Activated T-helper 17 cell treated with anti-CD3 and anti-CD28 coated beads, Interleukin-2, amount 50 U/mL, for 72 hours (primary cell): ENCODE data around the gene TTC12. TPM values are rescaled to one million over a fixed set of nuclear protein-coding genes. Genes with fewer than 3 reads are reported as not detected.

Experiments used
- ATAC-seq: fragments of 150-1000 bp; cut with Tn5 transposase; replicated peaks from 2 replicates; pipeline ENCODE4 v1.10.0; 2021; ENCODE audit warnings: mild to moderate bottlenecking, moderate library complexity
- H3K27ac Mint-ChIP-seq: one replicate; pipeline ENCODE4 v1.8.0; 2022; ENCODE audit warnings: mixed read lengths
- H3K27me3 Mint-ChIP-seq: one replicate; pipeline ENCODE4 v1.8.0; 2022; ENCODE audit warnings: mixed read lengths
- H3K36me3 Mint-ChIP-seq: one replicate; pipeline ENCODE4 v1.8.0; 2022; ENCODE audit warnings: low read depth, mild to moderate bottlenecking, mixed read lengths
- H3K4me1 Mint-ChIP-seq: one replicate; pipeline ENCODE4 v1.8.0; 2022; ENCODE audit warnings: mixed read lengths
- H3K4me3 Mint-ChIP-seq: one replicate; pipeline ENCODE4 v1.8.0; 2022; ENCODE audit warnings: mild to moderate bottlenecking, mixed read lengths
- H3K9me3 Mint-ChIP-seq: one replicate; pipeline ENCODE4 v1.8.0; 2022; ENCODE audit warnings: mixed read lengths
- total RNA-seq, 2 donors: library from RNA; stranded (reverse); gene quantifications; one replicate each; pipeline ENCODE4 v1.2.3, GENCODE V29; 2022

Gene TTC12
- total RNA-seq, 2 donors from 2014 or later, result 8.5 to 9.8 TPM

DNA sequence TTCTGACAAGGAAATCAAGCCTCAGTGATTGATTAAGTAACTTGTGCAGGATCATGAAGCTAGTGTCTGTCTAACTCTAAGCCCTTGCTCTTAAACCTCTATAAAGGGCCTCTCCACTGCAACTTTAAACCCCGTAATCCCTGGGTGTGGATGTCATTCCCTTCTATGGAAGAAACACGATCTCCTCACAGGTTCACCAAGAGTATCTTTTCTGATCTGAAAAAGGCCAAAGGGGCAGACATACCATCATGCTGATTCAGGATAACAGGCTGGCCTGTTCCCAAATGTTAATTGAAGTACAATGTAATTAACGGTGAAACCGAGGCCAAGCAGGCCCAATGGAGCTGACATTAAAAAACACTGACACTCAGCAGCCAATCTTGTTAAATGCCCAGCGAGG is 17.1 kb downstream of the TTC12 start:
- H3K27me3 Mint-ChIP-seq, result no peaks in the 10 kb centered on the region
- H3K27ac Mint-ChIP-seq, result no peak overlapping the region
- peaks cover 95% of the 10 kb centered on the region for H3K36me3 Mint-ChIP-seq
- no peak overlapping the region for H3K4me3 Mint-ChIP-seq
- no peaks in the 10 kb centered on the region for H3K9me3 Mint-ChIP-seq
- H3K4me1 Mint-ChIP-seq, result no peaks in the 10 kb centered on the region
- no peak for ATAC-seq

DNA sequence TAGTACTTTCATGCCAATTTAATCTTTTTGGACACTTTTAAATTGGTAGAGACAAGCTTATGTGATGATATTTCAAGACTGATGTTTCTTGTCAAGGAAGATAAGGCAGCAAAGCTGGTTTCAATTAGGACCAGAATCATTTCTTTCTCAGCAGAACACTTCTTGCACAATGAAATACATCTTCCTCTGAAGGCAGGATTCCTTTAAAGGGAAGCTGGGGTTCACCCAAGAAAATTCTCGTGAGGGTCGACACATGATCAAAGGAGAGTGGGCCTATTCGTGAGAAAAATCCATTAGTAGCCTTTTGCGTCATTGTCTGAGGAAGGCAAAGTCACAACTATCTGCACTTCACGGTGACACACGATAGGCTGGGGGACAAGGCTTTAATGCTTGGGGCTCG is 17.6 kb downstream of the TTC12 start:
- H3K4me1 Mint-ChIP-seq, result no peaks in the 10 kb centered on the region
- H3K27ac Mint-ChIP-seq, result no peak overlapping the region
- H3K36me3 Mint-ChIP-seq, result peaks cover 97% of the 10 kb centered on the region
- H3K4me3 Mint-ChIP-seq, result no peak overlapping the region
- ATAC-seq, result no peak
- H3K27me3 Mint-ChIP-seq, result no peaks in the 10 kb centered on the region
- H3K9me3 Mint-ChIP-seq, result no peaks in the 10 kb centered on the region

DNA sequence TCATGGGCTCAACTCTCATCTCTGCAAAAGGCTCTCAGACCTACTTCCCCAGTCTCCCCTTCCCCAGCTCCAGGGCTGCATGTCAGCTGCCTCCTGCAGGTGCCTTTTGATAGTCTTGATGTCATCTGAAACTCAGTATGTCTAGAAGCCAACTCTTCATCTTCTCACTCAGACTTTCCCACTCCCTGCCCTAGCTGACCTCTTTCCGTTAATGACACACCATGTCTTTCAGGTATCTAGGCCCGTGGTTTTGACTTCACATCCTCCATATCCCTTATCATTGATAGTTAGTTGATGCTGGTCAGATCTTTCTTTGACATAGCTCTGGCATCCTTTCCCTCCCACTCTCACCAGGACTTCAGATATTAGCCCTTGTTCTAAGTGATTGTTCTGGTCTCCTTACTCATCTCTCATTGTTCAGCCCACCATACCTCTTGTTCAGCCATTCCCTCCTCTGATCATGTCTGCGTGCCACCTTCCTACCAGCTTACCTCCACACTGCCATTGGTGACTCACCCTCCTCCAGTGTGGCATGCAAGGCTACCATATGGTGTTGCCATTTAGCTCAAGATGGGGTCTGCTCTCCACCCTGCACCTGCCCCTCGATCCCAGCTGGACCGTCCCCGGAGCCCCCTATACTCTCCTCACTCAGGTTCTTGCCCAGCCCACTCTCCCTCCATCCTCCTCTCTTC is 18.4 kb downstream of the TTC12 start:
- no peaks in the 10 kb centered on the region for H3K27me3 Mint-ChIP-seq
- no peak overlapping the region for H3K4me3 Mint-ChIP-seq
- peak overlapping the region; percentile 15 for H3K27ac Mint-ChIP-seq
- peak; percentile 50 for ATAC-seq
- H3K4me1 Mint-ChIP-seq, result no peaks in the 10 kb centered on the region
- no peaks in the 10 kb centered on the region for H3K9me3 Mint-ChIP-seq
- H3K36me3 Mint-ChIP-seq, result peaks cover 97% of the 10 kb centered on the region

DNA sequence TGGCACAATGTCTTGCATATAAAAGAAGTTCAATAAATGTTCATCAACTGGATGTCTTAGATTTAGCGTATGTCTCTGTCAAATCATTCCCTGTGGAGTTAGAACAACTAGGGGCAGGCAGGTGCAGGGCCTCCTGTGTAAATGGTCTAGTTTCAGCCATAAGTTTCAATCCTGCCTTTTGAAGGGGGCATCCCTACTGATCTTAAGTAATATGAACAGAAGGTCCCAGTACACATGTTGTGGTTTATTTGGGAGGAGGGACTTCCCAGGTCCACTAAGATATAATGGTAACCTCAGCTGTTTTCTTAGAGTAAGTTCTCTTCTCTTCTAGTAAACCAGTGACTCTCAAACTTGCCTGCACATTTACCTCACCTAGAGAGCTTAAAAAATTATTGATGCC is 19.8 kb downstream of the TTC12 start:
- no peak for ATAC-seq
- Mint-ChIP-seq H3K4me3 (no peak overlapping the region), H3K4me1 (no peaks in the 10 kb centered on the region), H3K9me3 (no peaks in the 10 kb centered on the region), H3K27ac (no peak overlapping the region), H3K27me3 (no peaks in the 10 kb centered on the region), H3K36me3 (peaks cover 96% of the 10 kb centered on the region)

DNA sequence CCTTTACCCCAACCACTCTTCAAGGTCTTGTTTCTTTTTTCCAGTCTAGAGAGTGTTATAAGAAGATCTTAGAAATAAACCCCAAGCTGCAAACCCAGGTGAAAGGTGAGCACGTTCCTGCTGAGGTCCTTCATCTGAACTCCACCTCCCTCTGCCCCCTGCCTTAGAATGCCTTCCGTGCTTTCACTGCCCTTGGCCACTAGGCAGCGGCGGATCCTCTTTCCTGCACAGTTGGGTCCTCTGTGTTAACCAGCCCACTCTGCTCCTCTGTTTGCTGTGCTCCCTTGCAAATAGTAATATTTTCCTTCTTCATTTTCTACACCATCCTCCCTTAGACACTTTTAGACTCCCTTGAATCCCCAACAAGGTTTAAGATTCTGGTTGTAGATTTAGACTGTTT is 24.3 kb downstream of the TTC12 start:
- no peak overlapping the region for H3K4me3 Mint-ChIP-seq
- ATAC-seq, result no peak
- no peaks in the 10 kb centered on the region for H3K27me3 Mint-ChIP-seq
- no peak overlapping the region for H3K27ac Mint-ChIP-seq
- peaks cover 96% of the 10 kb centered on the region for H3K36me3 Mint-ChIP-seq
- no peaks in the 10 kb centered on the region for H3K9me3 Mint-ChIP-seq
- H3K4me1 Mint-ChIP-seq, result no peaks in the 10 kb centered on the region

DNA sequence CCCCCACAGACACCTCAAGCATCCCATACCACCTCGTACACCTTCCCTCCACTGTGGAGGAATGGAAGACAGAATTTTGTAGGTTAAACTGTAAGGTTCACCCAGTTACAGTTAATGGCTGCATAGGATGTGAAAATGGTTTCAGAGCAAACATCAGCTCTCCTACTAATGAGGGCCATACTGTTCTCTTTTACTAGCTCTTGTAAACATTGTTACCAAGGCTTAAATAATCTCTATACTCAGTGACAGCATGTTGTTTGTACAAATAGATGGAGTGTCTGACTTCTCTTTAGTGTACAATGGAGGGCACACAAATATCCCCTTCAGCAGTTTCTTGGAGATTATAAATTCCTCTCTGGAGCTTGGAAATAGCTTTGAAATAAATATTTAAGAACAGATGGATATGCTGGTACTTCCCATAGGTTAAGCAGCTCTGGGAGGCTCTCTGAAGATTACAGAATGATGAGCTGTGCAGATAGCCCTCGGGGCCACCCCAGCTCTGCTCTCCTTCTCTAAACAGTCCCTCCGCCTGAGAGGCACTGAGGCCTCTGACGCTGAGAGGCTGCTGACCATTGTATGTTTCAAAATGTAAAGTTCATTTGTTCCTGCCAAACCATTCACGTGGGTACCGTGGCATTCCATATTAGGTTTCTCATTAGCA is 25.7 kb downstream of the TTC12 start:
- Mint-ChIP-seq H3K36me3 (peaks cover 95% of the 10 kb centered on the region), H3K4me3 (no peak overlapping the region), H3K27me3 (no peaks in the 10 kb centered on the region), H3K27ac (no peak overlapping the region), H3K4me1 (no peaks in the 10 kb centered on the region), H3K9me3 (no peaks in the 10 kb centered on the region)
- no peak for ATAC-seq

DNA sequence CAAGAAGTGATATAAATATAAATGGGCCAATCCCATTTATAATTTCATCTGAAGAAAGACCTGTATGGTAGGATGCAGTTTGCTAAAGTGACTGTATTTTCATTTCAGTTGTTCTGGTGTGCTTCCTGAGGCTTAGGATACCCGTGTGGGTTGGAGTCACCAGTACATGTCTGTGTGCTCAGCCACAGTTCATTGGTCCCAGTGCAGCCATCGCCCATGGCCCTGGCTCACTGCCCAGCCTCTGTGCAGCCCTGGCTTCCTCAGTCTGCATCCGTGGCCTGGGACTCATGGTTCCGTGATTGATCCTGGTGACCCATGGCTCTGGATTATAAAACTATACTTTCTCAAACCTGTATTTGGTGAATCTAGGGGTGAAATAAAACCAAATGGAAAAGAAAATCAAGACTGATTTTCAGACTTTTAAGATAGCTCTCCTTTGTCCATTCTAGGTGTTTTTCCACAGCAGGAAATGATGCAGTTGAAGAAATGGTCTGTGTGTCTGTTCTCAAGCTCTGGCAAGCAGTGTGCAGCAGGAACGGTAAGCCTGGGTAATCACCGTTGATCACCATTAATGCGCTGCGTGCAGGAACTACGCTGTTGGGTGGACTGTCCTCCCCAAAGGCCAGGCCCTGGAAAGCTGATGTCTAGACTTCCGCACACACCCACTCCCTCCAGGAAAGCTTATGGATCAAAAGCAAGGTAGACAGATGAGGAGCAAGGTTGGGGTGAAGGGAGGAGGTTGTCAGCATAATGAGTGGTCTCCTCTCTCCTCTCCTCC is 27.2 kb downstream of the TTC12 start:
- ATAC-seq, result no peak
- H3K4me3 Mint-ChIP-seq, result no peak overlapping the region
- no peak overlapping the region for H3K27ac Mint-ChIP-seq
- no peaks in the 10 kb centered on the region for H3K4me1 Mint-ChIP-seq
- H3K36me3 Mint-ChIP-seq, result peaks cover 85% of the 10 kb centered on the region
- H3K27me3 Mint-ChIP-seq, result no peaks in the 10 kb centered on the region
- H3K9me3 Mint-ChIP-seq, result no peaks in the 10 kb centered on the region

DNA sequence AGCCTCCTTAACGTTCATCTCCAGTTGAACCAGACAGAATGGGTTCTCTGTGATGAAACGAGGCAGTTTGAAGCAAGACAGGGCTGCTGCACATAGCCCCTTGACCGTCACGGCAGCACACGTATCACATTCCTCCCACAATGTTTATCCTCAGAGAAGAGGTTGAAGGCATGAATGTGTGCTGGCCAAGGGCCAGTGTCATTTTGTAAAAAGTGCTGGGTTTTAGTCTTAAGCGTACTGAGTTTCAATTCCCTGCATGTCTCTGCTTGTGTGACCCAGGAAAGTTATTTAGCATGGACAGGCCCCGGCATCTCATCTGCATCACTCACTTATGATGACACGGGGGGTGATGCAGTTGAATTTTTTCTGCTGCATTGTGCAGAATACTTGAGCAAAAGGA is 31.6 kb downstream of the TTC12 start:
- Mint-ChIP-seq H3K27ac (no peak overlapping the region), H3K9me3 (no peaks in the 10 kb centered on the region), H3K4me3 (no peak overlapping the region), H3K36me3 (peaks cover 51% of the 10 kb centered on the region), H3K27me3 (no peaks in the 10 kb centered on the region), H3K4me1 (no peaks in the 10 kb centered on the region)
- ATAC-seq, result no peak

DNA sequence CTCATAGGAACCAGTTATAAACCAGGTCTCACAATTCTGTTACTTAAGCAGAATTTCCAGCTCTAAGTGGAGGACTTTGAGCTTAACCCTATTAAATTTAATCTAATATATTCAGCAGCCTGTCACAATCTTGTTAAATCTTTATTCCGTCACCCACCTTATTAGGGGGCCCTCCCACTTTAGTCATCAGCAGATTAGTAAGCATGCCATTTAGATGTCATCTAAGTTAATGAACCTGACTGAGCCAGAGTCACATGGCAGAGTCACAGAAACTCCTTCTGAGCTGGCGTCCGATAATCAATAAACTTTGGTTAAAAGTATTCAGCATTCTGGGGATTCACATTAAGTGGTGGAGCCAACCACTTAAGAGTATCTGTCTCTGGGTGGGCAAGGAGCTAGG is 35.1 kb downstream of the TTC12 start:
- Mint-ChIP-seq H3K4me3 (no peak overlapping the region), H3K36me3 (peaks cover 50% of the 10 kb centered on the region), H3K9me3 (no peaks in the 10 kb centered on the region), H3K27me3 (no peaks in the 10 kb centered on the region), H3K4me1 (peaks cover 5% of the 10 kb centered on the region), H3K27ac (no peak overlapping the region)
- ATAC-seq, result no peak

DNA sequence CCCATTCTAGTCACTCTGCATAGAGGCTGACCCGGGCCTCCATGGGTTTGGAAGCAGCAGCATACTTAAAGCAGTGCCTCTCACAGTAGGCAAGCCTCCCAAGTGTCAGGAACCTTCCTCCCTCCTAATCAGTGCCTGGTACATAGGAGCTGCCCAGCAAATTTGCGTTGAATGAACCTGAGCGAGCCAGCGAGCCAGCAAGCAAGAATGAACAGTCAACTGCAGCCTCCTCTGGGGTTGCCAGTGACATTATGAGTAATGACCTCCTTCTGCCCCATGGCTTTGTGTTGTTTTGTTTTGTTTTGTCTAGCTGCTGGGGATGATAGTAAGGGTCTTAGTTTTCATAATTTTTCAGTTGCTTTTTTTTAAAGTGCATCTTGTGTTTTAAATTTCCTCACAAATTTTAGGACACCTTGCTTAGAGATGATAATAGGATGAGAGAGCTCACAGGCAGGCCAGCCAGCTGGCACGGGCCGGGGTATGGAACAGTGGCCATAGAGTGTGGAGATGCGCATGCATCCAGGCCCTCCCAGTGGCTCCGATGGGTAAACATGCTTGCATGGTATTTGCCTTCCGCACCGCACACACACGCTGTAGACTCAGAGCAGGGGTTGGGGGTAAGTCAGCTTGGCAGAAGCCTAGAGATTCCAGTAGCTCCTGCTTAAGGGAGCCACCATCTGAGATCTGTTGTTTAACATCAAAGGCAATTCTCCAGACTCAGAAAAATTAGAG is 36.1 kb downstream of the TTC12 start:
- peaks cover 5% of the 10 kb centered on the region for H3K4me1 Mint-ChIP-seq
- peaks cover 54% of the 10 kb centered on the region for H3K36me3 Mint-ChIP-seq
- H3K27me3 Mint-ChIP-seq, result no peaks in the 10 kb centered on the region

DNA sequence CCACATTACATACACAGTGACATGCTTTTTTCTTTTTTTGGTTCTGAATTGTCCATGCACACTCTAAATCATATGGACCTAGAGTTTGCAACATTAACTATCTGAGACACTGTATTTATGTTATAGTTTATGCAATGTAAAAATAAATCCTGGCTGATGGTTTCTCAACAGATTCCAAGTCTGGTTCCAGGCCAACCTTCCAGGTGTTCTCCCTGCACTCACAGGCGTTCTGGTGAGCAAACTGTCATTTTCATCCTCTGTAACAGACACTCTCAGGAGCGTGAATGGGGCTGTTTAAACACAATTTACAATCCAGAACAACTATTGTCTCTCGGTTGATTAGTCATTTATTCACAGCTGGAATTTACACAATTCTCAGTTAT is 36.7 kb downstream of the TTC12 start:
- Mint-ChIP-seq H3K27me3 (no peaks in the 10 kb centered on the region), H3K4me1 (peaks cover 5% of the 10 kb centered on the region), H3K9me3 (peaks cover 4% of the 10 kb centered on the region), H3K36me3 (peaks cover 56% of the 10 kb centered on the region), H3K27ac (no peak overlapping the region), H3K4me3 (no peak overlapping the region)
- ATAC-seq, result no peak

More for the DNA sequence above, 36.1 kb downstream of the TTC12 start:
- Mint-ChIP-seq H3K9me3 (no peaks in the 10 kb centered on the region), H3K27ac (no peak overlapping the region), H3K4me3 (no peak overlapping the region)
- no peak for ATAC-seq

DNA sequence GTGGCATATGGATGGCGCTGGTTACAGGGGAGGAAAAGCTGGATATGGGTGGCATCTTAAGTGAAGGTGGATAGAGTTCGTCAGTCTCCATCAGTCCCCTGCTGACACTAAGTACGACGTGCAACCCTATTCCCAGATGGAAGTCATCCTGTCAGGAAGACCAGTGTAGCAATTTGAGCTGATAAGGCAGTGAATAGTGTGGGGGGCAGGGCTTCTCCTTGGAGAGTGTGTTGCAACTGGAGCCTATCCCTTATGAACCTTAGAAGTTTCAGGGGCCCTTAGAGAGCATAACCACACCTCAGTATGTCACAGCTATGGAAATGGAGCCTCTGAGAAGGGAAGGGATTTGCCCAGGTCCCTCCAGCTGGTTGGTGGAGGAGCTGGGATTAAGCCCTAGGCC is 37.1 kb downstream of the TTC12 start:
- H3K9me3 Mint-ChIP-seq, result peaks cover 7% of the 10 kb centered on the region
- ATAC-seq, result no peak
- H3K36me3 Mint-ChIP-seq, result peaks cover 60% of the 10 kb centered on the region
- no peak overlapping the region for H3K27ac Mint-ChIP-seq
- no peaks in the 10 kb centered on the region for H3K27me3 Mint-ChIP-seq
- no peak overlapping the region for H3K4me3 Mint-ChIP-seq
- H3K4me1 Mint-ChIP-seq, result peaks cover 5% of the 10 kb centered on the region

DNA sequence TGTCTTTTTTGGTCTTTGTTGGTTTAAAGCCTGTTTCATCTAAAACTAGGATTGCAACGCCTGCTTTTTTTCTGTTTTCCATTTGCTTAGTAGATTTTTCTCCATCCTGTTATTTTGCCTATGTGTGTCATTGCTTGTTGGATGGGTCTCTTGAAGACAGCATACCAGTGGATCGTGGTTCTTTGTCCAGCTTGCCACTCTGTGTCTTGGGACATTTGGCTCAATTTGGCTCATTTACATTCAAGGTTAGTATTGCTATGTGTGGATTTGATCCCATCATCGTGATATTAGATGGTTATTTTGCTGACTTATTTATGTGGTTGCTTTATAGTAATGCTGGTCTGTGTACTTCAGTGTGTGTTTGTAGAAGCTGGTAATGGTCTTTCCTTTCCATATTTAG is 41.8 kb downstream of the TTC12 start:
- Mint-ChIP-seq H3K9me3 (peaks cover 7% of the 10 kb centered on the region), H3K4me3 (no peak overlapping the region), H3K4me1 (peaks cover 5% of the 10 kb centered on the region), H3K27ac (no peak overlapping the region), H3K36me3 (peaks cover 95% of the 10 kb centered on the region), H3K27me3 (no peaks in the 10 kb centered on the region)
- ATAC-seq, result no peak

DNA sequence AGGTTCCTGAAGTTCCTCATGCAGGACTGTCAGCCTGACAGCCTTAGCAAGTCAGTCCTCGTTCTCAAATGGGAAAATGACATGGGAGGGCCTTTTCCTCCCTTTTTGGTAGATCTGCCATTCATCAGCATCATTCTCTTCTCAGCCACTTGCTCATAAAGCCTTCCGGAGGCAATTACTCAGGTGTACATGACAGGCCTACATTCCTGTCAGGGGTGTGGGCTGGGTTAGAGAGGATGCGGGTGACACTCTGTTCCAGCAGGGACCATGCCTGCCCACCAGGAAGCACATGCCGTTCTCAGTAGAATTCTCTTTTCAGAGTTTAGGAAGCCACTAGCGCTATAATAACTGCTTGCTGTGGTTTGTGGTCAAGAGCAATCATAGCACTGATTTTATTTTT is 49.0 kb downstream of the TTC12 start:
- Mint-ChIP-seq H3K36me3 (peaks cover 68% of the 10 kb centered on the region), H3K27me3 (no peaks in the 10 kb centered on the region), H3K27ac (no peak overlapping the region), H3K9me3 (no peaks in the 10 kb centered on the region), H3K4me3 (no peak overlapping the region), H3K4me1 (peaks cover 5% of the 10 kb centered on the region)
- no peak for ATAC-seq
